Stimulated activated CD4-positive, alpha-beta T cell treated with anti-CD3 and anti-CD28 coated beads, Interleukin-12 subunit alpha, Interleukin-12 subunit beta, amount 100 ng/mL, for 4 hours (primary cell): ENCODE results near the gene METAP1.
A peak's percentile ranks its signal among the peaks of the same experiment; 100 is the strongest.
"Not testable (repeated sequence)": the region's sequence is repeated elsewhere in the genome, so short reads cannot be mapped to it uniquely, and the experiment has no call there.

Experiments
- DNase-seq: peaks from one replicate; pipeline ENCODE4 v3.0.0-alpha.2; 2020

METAP1 gene

GRCh38 chr4:98995183-98996055 is at the start of gene METAP1:
TSS of gene METAP1 (plus strand) at chr4:98995721. CDS start at chr4:98995754, 33 bp downstream.
- peak; percentile 94 for DNase-seq

GRCh38 chr4:98946359-98946758 is 49.2 kb upstream of the METAP1 start:
- no peak for DNase-seq

- DNase-seq = no peak
Observed at GRCh38 chr4:98950925-98951324, 44.6 kb upstream of the METAP1 start.

- no peak for DNase-seq
Observed at GRCh38 chr4:98951710-98952109, 43.8 kb upstream of the METAP1 start.

- no peak for DNase-seq
Observed at GRCh38 chr4:98955229-98955628, 40.3 kb upstream of the METAP1 start.

GRCh38 chr4:98958065-98958464 is 37.5 kb upstream of the METAP1 start:
- DNase-seq = no peak

- no peak for DNase-seq
Observed at GRCh38 chr4:98959411-98959810, 36.1 kb upstream of the METAP1 start.

- DNase-seq = no peak
Observed at GRCh38 chr4:98961770-98962169, 33.8 kb upstream of the METAP1 start.

- DNase-seq = no peak
Observed at GRCh38 chr4:98963538-98964433, 31.7 kb upstream of the METAP1 start.

GRCh38 chr4:98966926-98967325 is 28.6 kb upstream of the METAP1 start:
- DNase-seq = no peak

GRCh38 chr4:98967786-98968329 is 27.7 kb upstream of the METAP1 start:
- DNase-seq = no peak

GRCh38 chr4:98969878-98970785 is 25.4 kb upstream of the METAP1 start:
- DNase-seq = no peak

- DNase-seq = no peak
Observed at GRCh38 chr4:98976716-98977115, 18.8 kb upstream of the METAP1 start.

- DNase-seq = no peak
Observed at GRCh38 chr4:98977557-98977956, 18.0 kb upstream of the METAP1 start.

- no peak for DNase-seq
Observed at GRCh38 chr4:98987720-98988119, 7.8 kb upstream of the METAP1 start.

GRCh38 chr4:98992835-98993234 is 2.7 kb upstream of the METAP1 start:
- not testable (repeated sequence) for DNase-seq

- no peak for DNase-seq
Observed at GRCh38 chr4:98993419-98994071, 2.0 kb upstream of the METAP1 start.

GRCh38 chr4:98994474-98995182 is 893 bp upstream of the METAP1 start:
- no peak for DNase-seq

- DNase-seq = no peak
Observed at GRCh38 chr4:98996056-98996764, 689 bp downstream of the METAP1 start.

GRCh38 chr4:98996765-98997068 is 1.2 kb downstream of the METAP1 start:
- DNase-seq = no peak

- DNase-seq = no peak
Observed at GRCh38 chr4:98997166-98997565, 1.6 kb downstream of the METAP1 start.
